Common myeloid progenitor, CD34-positive (primary cell): ENCODE results near the gene SLC2A1.
A peak's percentile ranks its signal among the peaks of the same experiment; 100 is the strongest.

Experiments used
- CTCF ChIA-PET: fragments of 350-600 bp; sonication (Branson Sonifier 250); formaldehyde crosslinking; loops from one replicate; lab custom pipeline; 2021; ENCODE audit warnings: antibody characterized with exemption; lab: Charles Lee
- POLR2A ChIA-PET: fragments of 350-600 bp; sonication (Branson Sonifier 250); formaldehyde crosslinking; loops from one replicate; lab custom pipeline; 2021; ENCODE audit warnings: antibody characterized with exemption; lab: Charles Lee
- DNase-seq, 3 donors: peaks; one replicate each; pipeline versions ENCODE4 v3.0.0 to v3.0.0-alpha.2; 2013
- H3K27ac ChIP-seq, 2 experiments: 1 replicate in 1 of 2; 2 replicates in 1 of 2; pipeline ENCODE4 v1.7.0; 2013; ENCODE audit warnings: inconsistent platforms in 2 of 2, low read length in 2 of 2, mild to moderate bottlenecking in 2 of 2, low read depth in 1 of 2, moderate library complexity in 1 of 2; ENCODE audit not compliant: severe bottlenecking in 2 of 2, insufficient read depth in 1 of 2, poor library complexity in 1 of 2
- H3K27me3 ChIP-seq, 5 experiments: replicated peaks in 2 of 5; 1 replicate in 3 of 5; 2 replicates in 2 of 5; pipeline versions ENCODE4 v1.6.1 to v1.7.0; 2013; ENCODE audit warnings: low read length in 4 of 5, mild to moderate bottlenecking in 2 of 5, moderate library complexity in 2 of 5, inconsistent platforms in 1 of 5; ENCODE audit not compliant: insufficient read depth in 5 of 5, control insufficient read depth in 4 of 5
- H3K36me3 ChIP-seq, 4 experiments: 1 replicate in 2 of 4; 2 replicates in 2 of 4; pipeline versions ENCODE4 v1.6.1 to v1.7.0; 2013; ENCODE audit warnings: low read length in 3 of 4, control low read depth in 1 of 4, mild to moderate bottlenecking in 1 of 4; ENCODE audit not compliant: control insufficient read depth in 4 of 4, insufficient read depth in 4 of 4
- H3K4me1 ChIP-seq, 4 experiments: 1 replicate in 3 of 4; 2 replicates in 1 of 4; pipeline versions ENCODE4 v1.6.1 to v1.7.1; 2013; ENCODE audit warnings: low read length in 3 of 4, mild to moderate bottlenecking in 3 of 4, control low read depth in 1 of 4, inconsistent platforms in 1 of 4, moderate library complexity in 1 of 4; ENCODE audit not compliant: control insufficient read depth in 4 of 4, insufficient read depth in 4 of 4; ENCODE audit errors: control extremely low read depth in 1 of 4
- H3K4me3 ChIP-seq, 7 experiments: 1 replicate in 4 of 7; 2 replicates in 3 of 7; pipeline versions ENCODE4 v1.5.1 to v1.7.0; 2013; ENCODE audit warnings: mild to moderate bottlenecking in 7 of 7, low read length in 6 of 7, moderate library complexity in 6 of 7, inconsistent platforms in 2 of 7, low read depth in 2 of 7, control low read depth in 1 of 7; ENCODE audit not compliant: insufficient read depth in 4 of 7, control insufficient read depth in 1 of 7; ENCODE audit errors: extremely low read depth in 1 of 7
- H3K9me3 ChIP-seq, 5 experiments: 1 replicate in 4 of 5; 2 replicates in 1 of 5; pipeline versions ENCODE4 v1.6.1 to v1.7.1; 2013; ENCODE audit warnings: low read length in 4 of 5, mild to moderate bottlenecking in 2 of 5, inconsistent platforms in 1 of 5, low read depth in 1 of 5, moderate library complexity in 1 of 5; ENCODE audit not compliant: control insufficient read depth in 4 of 5, insufficient read depth in 2 of 5; ENCODE audit errors: control extremely low read depth in 1 of 5
- WGBS: methylation state at CpG from one replicate; pipeline ENCODE4 v1.1.5; 2013; ENCODE audit not compliant: insufficient coverage; 5-methylcytosine and 5-hydroxymethylcytosine counted together

Gene SLC2A1

DNA sequence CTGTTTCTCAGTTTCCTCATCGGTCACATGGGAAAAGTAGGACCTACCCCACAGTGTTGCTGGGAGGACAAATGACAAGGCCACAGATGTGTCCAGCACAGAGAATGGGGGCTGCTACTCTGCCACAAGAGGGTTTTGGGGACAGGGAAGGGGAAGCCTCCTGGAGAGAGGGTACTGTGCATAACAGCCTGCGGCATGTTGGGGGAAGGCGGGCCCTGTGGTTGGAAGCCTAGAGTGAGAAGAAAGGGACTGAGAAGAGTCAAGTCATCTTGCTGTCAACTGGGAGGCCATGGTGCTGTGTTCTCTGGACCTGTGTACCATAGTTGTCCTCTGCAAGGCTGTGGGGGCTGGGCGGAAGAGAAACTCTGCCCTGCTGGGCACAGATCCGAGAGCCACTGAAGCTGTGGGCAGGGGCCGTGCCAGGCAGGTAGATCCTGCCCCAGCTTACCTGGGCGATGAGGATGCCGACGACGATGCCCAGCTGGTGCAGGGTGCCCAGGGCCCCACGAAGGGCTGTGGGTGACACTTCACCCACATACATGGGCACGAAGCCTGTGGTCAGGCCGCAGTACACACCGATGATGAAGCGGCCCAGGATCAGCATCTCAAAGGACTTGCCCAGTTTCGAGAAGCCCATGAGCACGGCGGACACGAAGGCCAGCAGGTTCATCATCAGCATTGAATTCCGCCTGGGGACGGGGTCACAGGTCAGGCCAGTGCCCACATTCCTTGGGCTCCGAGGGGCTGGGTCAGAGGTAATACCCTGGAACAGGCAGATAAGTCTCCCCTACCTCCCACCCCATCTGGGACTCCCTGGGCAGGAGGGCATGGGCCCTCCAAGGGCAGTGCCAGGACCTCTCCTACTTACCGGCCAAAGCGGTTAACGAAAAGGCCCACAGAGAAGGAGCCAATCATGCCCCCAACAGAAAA, 28.2 kb downstream of the SLC2A1 start:
- Histone ChIP-seq H3K36me3 (peaks cover 0 to 74% (median 37%) of the 10 kb centered on the region in 4 experiments), H3K4me3 (peak overlapping the region in 1 of 7 experiments; percentile 38), H3K27me3 (no peaks in the 10 kb centered on the region), H3K27ac (no peak overlapping the region), H3K9me3 (no peaks in the 10 kb centered on the region), H3K4me1 (peaks cover 17 to 60% (median 56%) of the 10 kb centered on the region in 4 experiments)
- DNase-seq: no peak
- POLR2A ChIA-PET: no interaction called here
- CTCF ChIA-PET: interaction anchor here (1.6 kb wide), 1 partner anchor 32 kb away, joined by 3 read pairs; no protein-coding TSS in a partner anchor
- WGBS: 96% methylated on average over 23 of the region's 25 CpGs

DNA sequence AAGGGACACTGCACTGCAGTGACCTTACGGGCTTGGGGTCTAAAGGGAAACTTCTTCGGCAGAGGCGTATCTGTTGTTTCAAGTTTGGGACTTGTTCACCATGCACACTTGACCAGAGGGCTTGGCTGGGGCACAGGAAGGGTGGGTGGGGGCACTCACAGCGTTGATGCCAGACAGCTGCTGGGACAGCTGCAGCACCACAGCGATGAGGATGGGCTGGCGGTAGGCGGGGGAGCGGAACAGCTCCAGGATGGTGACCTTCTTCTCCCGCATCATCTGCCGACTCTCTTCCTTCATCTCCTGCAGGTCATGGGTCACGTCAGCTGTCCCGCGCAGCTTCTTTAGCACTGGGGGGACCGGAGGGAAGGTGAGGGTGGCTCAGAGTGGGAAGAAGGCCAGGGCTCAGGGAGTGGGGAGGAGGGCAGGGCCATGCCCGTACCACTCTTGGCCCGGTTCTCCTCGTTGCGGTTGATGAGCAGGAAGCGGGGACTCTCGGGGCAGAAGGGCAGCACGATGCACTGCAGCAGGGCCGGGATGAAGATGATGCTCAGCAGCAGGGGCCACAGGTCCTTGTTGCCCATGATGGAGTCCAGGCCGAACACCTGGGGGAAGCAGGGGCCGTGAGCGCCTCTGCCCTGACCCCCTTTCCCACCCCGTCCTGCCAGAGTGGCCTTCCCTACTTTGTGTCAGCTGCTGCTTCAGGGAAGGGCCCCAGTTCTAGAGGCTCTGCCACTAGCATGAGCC, 29.1 kb downstream of the SLC2A1 start:
- ChIA-PET CTCF (interaction anchor here (1.6 to 19.7 kb wide), 2 partner anchors 33 to 142 kb away, joined by 3 to 406 read pairs; no protein-coding TSS in a partner anchor), POLR2A (no interaction called here)
- Histone ChIP-seq H3K27me3 (no peaks in the 10 kb centered on the region), H3K36me3 (peaks cover 0 to 70% (median 37%) of the 10 kb centered on the region in 4 experiments), H3K9me3 (no peaks in the 10 kb centered on the region), H3K27ac (no peak overlapping the region), H3K4me3 (no peak overlapping the region), H3K4me1 (peaks cover 20 to 59% (median 53%) of the 10 kb centered on the region in 4 experiments)
- 97% methylated on average over 24 of the region's 26 CpGs for WGBS
- no peak for DNase-seq

DNA sequence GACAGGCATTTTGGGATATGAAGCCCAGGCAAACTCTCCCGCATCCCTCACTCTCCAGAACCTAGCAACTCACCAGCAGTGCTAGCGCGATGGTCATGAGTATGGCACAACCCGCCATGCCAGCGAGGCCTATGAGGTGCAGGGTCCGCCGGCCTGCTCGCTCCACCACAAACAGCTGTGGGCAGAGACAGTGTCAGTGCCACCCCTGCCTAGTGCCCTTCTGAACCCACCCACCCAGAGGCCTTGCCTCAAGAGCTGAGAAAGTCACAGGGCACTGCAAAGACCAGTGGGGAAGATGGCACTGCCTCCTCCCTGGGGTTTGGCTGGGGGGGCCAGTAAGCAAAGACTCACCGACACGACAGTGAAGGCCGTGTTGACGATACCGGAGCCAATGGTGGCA, 29.8 kb downstream of the SLC2A1 start:
- Histone ChIP-seq H3K9me3 (no peaks in the 10 kb centered on the region), H3K4me3 (no peak overlapping the region), H3K27ac (no peak overlapping the region), H3K4me1 (peaks cover 20 to 54% (median 47%) of the 10 kb centered on the region in 4 experiments), H3K36me3 (peaks cover 0 to 64% (median 37%) of the 10 kb centered on the region in 4 experiments), H3K27me3 (no peaks in the 10 kb centered on the region)
- ChIA-PET POLR2A (no interaction called here), CTCF (interaction anchor here (1.6 to 19.7 kb wide), 2 partner anchors 34 to 143 kb away, joined by 3 to 406 read pairs; no protein-coding TSS in a partner anchor)
- DNase-seq: no peak
- WGBS: 98% methylated on average over 13 of the region's 13 CpGs

DNA sequence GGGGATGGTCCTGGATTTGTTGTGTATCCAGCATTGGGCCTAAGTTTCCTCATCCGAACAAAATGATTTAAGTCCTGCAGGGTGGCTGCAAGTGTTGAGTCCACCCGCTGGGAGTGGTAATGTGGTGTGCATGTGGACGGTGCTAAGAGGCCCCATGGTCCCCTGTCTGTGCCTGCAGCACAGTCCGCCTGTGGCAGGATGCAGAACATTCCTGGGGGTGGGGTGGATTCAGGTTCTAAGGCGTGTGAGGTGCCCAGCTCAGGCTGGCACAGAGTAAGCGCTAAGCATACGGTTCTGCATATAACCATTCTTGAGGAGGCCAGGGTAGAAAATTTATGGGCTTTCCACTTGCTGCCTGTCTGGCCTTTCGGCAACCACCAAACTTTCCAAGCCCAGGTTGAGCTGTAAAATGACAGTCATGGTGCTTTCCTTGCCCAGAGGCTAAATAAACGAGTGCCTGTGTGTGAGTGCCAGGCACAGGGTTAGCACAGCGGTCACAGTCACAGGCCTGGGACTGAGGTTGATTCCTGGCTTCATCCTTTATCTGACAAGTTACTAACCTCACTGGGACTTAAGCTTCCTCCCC, 30.7 kb downstream of the SLC2A1 start:
- Histone ChIP-seq H3K27me3 (no peaks in the 10 kb centered on the region), H3K36me3 (peaks cover 0 to 57% (median 37%) of the 10 kb centered on the region in 4 experiments), H3K27ac (no peak overlapping the region), H3K4me1 (peaks cover 15 to 54% (median 45%) of the 10 kb centered on the region in 4 experiments), H3K9me3 (no peaks in the 10 kb centered on the region), H3K4me3 (no peak overlapping the region)
- ChIA-PET CTCF (interaction anchor here (1.1 to 19.7 kb wide), 4 partner anchors 10 to 150 kb away, joined by 3 to 406 read pairs (median 4); no protein-coding TSS in a partner anchor), POLR2A (interaction anchor here (0.6 kb wide), 1 partner anchor 107 kb away, joined by 4 read pairs; no protein-coding TSS in a partner anchor)
- 94% methylated on average over 10 of the region's 10 CpGs for WGBS
- no peak for DNase-seq

DNA sequence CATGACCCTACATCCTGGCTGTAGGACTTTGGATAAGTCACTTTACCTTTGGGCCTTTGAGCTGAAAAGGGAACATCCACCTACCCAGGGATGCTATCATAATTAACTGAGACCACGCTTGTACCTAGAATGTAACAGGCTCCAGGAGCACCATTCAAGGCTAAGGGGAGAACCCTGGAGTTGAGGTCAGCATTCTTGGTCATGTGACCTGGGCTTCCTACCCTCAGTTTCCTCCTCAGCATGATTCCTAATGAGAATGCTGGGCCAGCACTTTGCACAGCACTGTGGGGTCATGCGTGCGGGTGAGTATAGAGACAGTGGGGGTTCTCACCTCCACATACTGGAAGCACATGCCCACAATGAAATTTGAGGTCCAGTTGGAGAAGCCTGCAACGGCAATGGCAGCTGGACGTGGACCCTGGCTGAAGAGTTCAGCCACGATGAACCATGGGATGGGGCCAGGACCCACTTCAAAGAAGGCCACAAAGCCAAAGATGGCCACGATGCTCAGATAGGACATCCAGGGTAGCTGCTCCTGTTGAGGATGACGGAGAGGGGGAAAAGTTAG, 31.3 kb downstream of the SLC2A1 start:
- Histone ChIP-seq H3K27ac (no peak overlapping the region), H3K4me1 (peaks cover 9 to 48% (median 40%) of the 10 kb centered on the region in 4 experiments), H3K27me3 (no peaks in the 10 kb centered on the region), H3K4me3 (no peak overlapping the region), H3K9me3 (no peaks in the 10 kb centered on the region), H3K36me3 (peaks cover 0 to 57% (median 37%) of the 10 kb centered on the region in 4 experiments)
- CTCF ChIA-PET: interaction anchor here (1.1 to 19.7 kb wide), 5 partner anchors 10 to 150 kb away, joined by 3 to 406 read pairs (median 4); no protein-coding TSS in a partner anchor
- POLR2A ChIA-PET: interaction anchor here (0.6 kb wide), 1 partner anchor 108 kb away, joined by 4 read pairs; no protein-coding TSS in a partner anchor
- DNase-seq: no peak
- WGBS: 99% methylated on average over 8 of the region's 8 CpGs

DNA sequence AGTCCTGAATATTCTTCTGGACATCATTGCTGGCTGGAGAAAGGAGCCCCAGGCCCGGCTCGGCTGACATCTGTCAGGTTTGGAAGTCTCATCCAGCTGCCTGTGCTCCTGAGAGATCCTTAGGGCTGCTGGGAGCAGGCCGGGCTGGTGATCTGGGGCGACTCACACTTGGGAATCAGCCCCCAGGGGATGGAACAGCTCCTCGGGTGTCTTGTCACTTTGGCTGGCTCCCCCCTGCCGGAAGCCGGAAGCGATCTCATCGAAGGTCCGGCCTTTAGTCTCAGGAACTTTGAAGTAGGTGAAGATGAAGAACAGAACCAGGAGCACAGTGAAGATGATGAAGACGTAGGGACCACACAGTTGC, 31.8 kb downstream of the SLC2A1 start:
- DNase-seq: no peak
- peaks cover 0 to 57% (median 37%) of the 10 kb centered on the region in 4 experiments for H3K36me3 ChIP-seq

More for the DNA sequence above, 31.8 kb downstream of the SLC2A1 start:
- ChIA-PET POLR2A (no interaction called here), CTCF (interaction anchor here (1.1 to 19.7 kb wide), 3 partner anchors 11 to 145 kb away, joined by 4 to 406 read pairs (median 5); no protein-coding TSS in a partner anchor)
- no peak overlapping the region for H3K4me3 ChIP-seq
- no peak overlapping the region for H3K27ac ChIP-seq
- WGBS: 98% methylated on average over 11 of the region's 11 CpGs
- no peaks in the 10 kb centered on the region for H3K9me3 ChIP-seq
- H3K4me1 ChIP-seq: peaks cover 7 to 43% (median 35%) of the 10 kb centered on the region in 4 experiments
- H3K27me3 ChIP-seq: no peaks in the 10 kb centered on the region
